HEK293T (cell line): ENCODE results near the gene ACSF3.
A peak's percentile ranks its signal among the peaks of the same experiment; 100 is the strongest.

Source experiments
- CTCF ChIA-PET: fragments of 350-600 bp; formaldehyde crosslinking; extraction: SDS; loops from one replicate; lab custom pipeline; 2021; ENCODE audit warnings: antibody characterized with exemption, inconsistent platforms; lab: Yijun Ruan, JAX
- POLR2A ChIA-PET: fragments of 350-600 bp; formaldehyde crosslinking; extraction: SDS; loops from one replicate; lab custom pipeline; 2020; ENCODE audit warnings: antibody characterized with exemption, inconsistent platforms; lab: Yijun Ruan, JAX
- DNase-seq: peaks from one replicate; pipeline ENCODE4 v3.0.0; 2012; ENCODE audit warnings: mixed read lengths; ENCODE audit errors: extremely low spot score
- ARNT ChIP-seq: fragments of 450-650 bp; IDR thresholded peaks from 2 replicates; pipeline ENCODE4 v1.6.1; 2017; ENCODE audit warnings: mild to moderate bottlenecking
- BHLHE40 ChIP-seq: fragments of 450-650 bp; IDR thresholded peaks from 2 replicates; pipeline ENCODE4 v1.6.1; 2016; ENCODE audit warnings: mild to moderate bottlenecking, moderate library complexity, borderline replicate concordance
- CTBP1 ChIP-seq: fragments of 450-650 bp; IDR thresholded peaks from 2 replicates; pipeline ENCODE4 v1.6.1; 2016; ENCODE audit warnings: borderline replicate concordance
- ELF4 ChIP-seq: fragments of 450-650 bp; IDR thresholded peaks from 2 replicates; pipeline ENCODE4 v1.6.1; 2017; ENCODE audit warnings: antibody characterized with exemption
- FOXA1 ChIP-seq: fragments of 450-650 bp; IDR thresholded peaks from 2 replicates; pipeline ENCODE4 v1.6.1; 2016; ENCODE audit warnings: mild to moderate bottlenecking
- FOXK2 ChIP-seq: fragments of 450-650 bp; IDR thresholded peaks from 2 replicates; pipeline ENCODE4 v1.6.1; 2016; ENCODE audit warnings: mild to moderate bottlenecking
- FOXM1 ChIP-seq: fragments of 450-650 bp; IDR thresholded peaks from 2 replicates; pipeline ENCODE4 v1.6.1; 2017; ENCODE audit warnings: mild to moderate bottlenecking, borderline replicate concordance
- HDGF ChIP-seq: fragments of 450-650 bp; IDR thresholded peaks from 2 replicates; pipeline ENCODE4 v1.6.1; 2017; ENCODE audit warnings: antibody characterized with exemption, borderline replicate concordance
- L3MBTL2 ChIP-seq: fragments of 450-650 bp; conservative IDR thresholded peaks from 2 replicates; pipeline ENCODE4 v1.6.1; 2016; ENCODE audit warnings: mild to moderate bottlenecking
- LEF1 ChIP-seq: fragments of 450-650 bp; IDR thresholded peaks from 2 replicates; pipeline ENCODE4 v1.6.1; 2017; ENCODE audit warnings: mild to moderate bottlenecking, borderline replicate concordance
- NFRKB ChIP-seq: fragments of 450-650 bp; IDR thresholded peaks from 2 replicates; pipeline ENCODE4 v1.6.1; 2016; ENCODE audit warnings: mild to moderate bottlenecking, moderate library complexity
- PKNOX1 ChIP-seq: fragments of 450-650 bp; IDR thresholded peaks from 2 replicates; pipeline ENCODE4 v1.6.1; 2016
- SP1 ChIP-seq: fragments of 450-650 bp; IDR thresholded peaks from 2 replicates; pipeline ENCODE4 v1.6.1; 2017
- SUZ12 ChIP-seq: fragments of 450-650 bp; IDR thresholded peaks from 2 replicates; pipeline ENCODE4 v1.6.1; 2016; ENCODE audit warnings: mild to moderate bottlenecking
- TARDBP ChIP-seq: fragments of 450-650 bp; IDR thresholded peaks from 2 replicates; pipeline ENCODE4 v1.6.1; 2016
- ZNF384 ChIP-seq: fragments of 450-650 bp; IDR thresholded peaks from 2 replicates; pipeline ENCODE4 v1.6.1; 2016

The ACSF3 gene

GRCh38 chr16:89170346-89171215 lies 76.9 kb downstream of the ACSF3 start:
- no peak for TF ChIP-seq FOXA1
- TF ChIP-seq SP1: no peak
- TF ChIP-seq NFRKB: no peak
- TF ChIP-seq ZNF384: no peak
- TF ChIP-seq BHLHE40: no peak
- TF ChIP-seq FOXM1: no peak
- TF ChIP-seq TARDBP: no peak
- TF ChIP-seq SUZ12: no peak
- TF ChIP-seq FOXK2: no peak
- no peak for TF ChIP-seq ELF4
- TF ChIP-seq ARNT: no peak
- no peak for TF ChIP-seq CTBP1
- TF ChIP-seq HDGF: no peak
- ChIA-PET CTCF (no interaction called here), POLR2A (no interaction called here)

DNA sequence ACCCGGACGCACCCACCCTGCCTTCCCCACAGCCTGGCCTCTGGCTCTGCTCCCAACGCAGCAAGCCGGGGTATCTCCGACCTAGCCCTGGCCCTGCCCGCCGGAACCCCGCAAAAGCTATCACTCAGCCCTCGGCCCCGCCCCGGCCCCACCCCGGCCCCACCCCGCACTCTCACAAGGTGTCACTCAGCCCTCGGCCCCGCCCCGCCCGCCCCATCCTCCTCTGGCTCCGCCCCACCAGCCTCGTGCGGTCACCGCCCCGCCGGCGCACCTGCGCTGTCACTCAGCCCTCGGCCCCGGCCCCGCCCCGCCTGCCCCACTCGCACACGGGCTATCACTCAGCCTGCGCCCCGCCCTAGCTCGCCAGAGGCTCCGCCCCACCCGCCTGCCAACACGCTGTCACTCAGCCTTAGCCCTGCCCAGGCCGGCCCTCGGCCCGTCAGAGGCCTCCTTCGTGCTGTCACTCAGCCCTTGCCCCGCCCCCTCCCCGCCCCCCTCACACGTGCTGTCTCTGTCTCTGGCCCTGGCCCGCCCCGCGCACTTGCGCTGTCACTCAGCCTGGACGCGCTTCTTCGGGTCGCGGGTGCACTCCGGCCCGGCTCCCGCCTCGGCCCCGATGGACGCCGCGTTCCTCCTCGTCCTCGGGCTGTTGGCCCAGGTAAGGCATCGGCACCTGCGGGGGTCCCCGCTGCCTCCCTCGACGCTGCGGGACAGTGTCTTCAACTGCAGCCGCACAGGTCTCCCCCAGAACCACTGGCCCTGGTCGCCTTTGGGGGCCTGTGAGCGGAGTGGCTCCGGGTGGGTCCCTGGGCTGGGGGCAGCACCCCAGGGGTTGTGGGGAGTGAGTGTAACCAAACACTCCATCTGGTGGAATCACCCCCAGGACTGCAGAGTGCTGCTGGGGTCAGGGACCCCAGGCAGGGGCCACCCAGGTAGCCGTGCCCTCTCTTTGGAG lies 77.8 kb downstream of the ACSF3 start, which contains the start of gene CDH15:
TSS of gene CDH15 (plus strand) at position 533 of the 955 bp plus-strand sequence. CDS start at position 617, 84 bp downstream.
- ChIA-PET CTCF (no interaction called here), POLR2A (no interaction called here)
- DNase-seq: peak; percentile 99
- TF ChIP-seq L3MBTL2 (peak; percentile 73; the same call in 1 of the 2 replicates), FOXA1 (no peak), BHLHE40 (no peak), FOXK2 (no peak), PKNOX1 (peak; percentile 99), SP1 (peak; percentile 70)

More at GRCh38 chr16:89170346-89171215, 76.9 kb downstream of the ACSF3 start:
- no peak for DNase-seq

DNA sequence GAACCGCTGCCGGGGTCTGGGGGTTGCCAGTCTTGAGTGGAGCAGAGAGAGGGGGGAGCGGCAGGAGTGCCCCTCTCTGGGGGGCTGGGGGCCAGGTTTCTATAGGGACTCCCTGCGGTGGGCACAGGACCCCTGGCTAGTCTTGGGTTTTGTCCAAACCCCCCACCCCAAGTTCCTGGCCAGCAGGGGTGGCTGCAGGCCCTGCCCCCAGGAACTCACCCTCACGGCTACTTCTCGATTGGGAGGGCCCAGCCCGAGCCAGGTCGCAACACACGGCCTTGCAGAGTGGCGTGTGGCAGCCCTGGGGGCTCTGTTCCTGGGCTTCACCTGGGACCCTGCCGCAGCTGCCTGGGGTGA lies 78.5 kb downstream of the ACSF3 start:
- DNase-seq: no peak
- ChIA-PET CTCF (no interaction called here), POLR2A (no interaction called here)

GRCh38 chr16:89172528-89173173 lies 79.0 kb downstream of the ACSF3 start:
- ChIA-PET CTCF (no interaction called here), POLR2A (no interaction called here)
- DNase-seq: no peak
- TF ChIP-seq ARNT (no peak), HDGF (no peak), SP1 (no peak), ZNF384 (no peak), L3MBTL2 (no peak), SUZ12 (no peak), PKNOX1 (no peak), FOXM1 (no peak)

More for the DNA sequence above, 78.5 kb downstream of the ACSF3 start:
- TF ChIP-seq ARNT (no peak), LEF1 (no peak), TARDBP (no peak)

GRCh38 chr16:89173174-89173921 lies 79.7 kb downstream of the ACSF3 start:
- ChIA-PET POLR2A (no interaction called here), CTCF (no interaction called here)
- TF ChIP-seq LEF1 (no peak), CTBP1 (no peak), TARDBP (no peak), HDGF (no peak), L3MBTL2 (no peak), FOXM1 (no peak), PKNOX1 (no peak), ZNF384 (no peak), SP1 (no peak), ARNT (no peak), NFRKB (no peak), BHLHE40 (no peak), SUZ12 (no peak), FOXA1 (no peak), FOXK2 (no peak), ELF4 (no peak)
- DNase-seq: no peak
